Fibroblast of the conjunctiva (primary cell): ENCODE data around the gene MPP1.

ENCODE experiments used
- DNase-seq: peaks from one replicate; pipeline ENCODE4 v3.0.0-alpha.2; 2010; ENCODE audit warnings: low read depth

MPP1 gene

DNA sequence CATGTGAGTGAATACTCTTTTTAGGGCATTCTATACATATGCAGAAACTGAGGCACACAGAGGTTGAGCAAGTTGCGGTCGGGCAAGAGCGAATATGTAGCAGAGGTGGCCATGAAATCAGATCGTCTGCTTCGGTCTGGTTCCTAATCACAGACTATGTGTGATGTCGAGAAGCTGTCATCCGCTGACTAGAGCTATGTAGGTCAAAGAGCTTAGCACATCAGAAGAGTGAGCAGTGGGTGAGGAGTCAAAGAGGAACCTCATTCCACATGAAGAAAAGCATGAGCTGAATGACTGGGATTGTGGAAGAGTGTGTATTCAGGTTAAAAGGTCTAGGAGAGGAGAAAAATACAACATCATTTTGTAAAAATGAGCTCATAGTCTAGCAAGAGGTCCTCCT is 73.4 kb downstream of the MPP1 start:
- DNase-seq, result no peak

DNA sequence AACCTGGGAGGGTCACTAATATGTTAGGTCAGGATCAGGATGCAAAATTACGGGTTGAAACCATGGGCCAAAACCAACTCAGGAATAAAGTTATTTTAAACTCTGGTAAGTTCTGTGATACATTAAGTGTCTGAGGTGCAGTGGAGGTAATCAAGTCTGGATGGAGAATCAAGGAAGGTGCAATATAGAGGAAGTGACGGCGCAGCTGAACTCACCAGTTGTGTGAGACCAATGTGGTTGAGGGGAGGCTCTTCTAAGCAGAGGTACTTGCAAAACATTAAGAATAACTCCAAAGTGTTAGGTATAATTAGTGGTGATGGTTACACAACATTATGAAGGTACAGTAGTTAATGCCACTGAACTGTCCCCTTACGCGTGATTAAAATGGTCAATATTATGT is 74.1 kb downstream of the MPP1 start:
- DNase-seq, result no peak

DNA sequence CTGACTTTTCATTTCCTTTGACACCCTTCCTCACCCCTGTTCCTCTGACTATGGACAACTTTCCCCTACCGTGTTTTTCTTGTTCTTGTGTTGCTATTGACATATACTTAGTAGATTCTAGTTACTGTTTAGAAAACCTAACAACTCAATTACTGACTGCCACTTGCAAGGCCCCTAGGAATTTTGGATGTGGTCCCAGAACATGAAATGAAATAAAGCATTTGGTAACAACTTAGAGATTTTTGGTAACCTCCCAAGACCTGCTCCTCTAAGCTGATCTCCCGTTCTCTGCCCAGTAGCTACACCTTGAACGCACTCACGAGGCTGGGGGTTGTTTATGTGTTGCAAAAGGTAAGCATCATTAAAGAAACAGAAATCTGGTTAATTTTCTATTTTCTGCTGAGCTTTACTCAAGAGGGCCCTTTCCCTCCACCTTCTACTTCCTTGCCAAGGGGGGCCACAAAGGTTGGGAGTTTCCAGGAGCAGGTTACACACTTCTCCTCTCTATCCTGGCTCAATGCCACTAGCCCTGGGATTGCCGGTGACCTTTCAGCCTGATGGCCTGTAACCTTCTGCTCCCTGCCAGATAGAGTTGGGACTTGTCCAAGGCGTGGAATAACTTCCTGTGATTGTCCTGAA is 74.9 kb downstream of the MPP1 start:
- peak; percentile 89 for DNase-seq

GRCh38 chrX:154729439-154729838 is 75.8 kb downstream of the MPP1 start:
- no peak for DNase-seq
